Lower leg skin (tissue), 3 donors: ENCODE measurements around the gene NOPCHAP1.
"Not testable (repeated sequence)": the region's sequence is repeated elsewhere in the genome, so short reads cannot be mapped to it uniquely, and the experiment has no call there.

Experiments used
- CTCF ChIP-seq, 3 donors: fragments of 450-650 bp; IDR thresholded peaks; one replicate each; pipeline ENCODE4 v1.5.1; 2016; ENCODE audit warnings: antibody characterized with exemption in 3 of 3, mild to moderate bottlenecking in 3 of 3, moderate library complexity in 2 of 3
- POLR2A ChIP-seq, 2 donors: fragments of 450-650 bp; IDR thresholded peaks; one replicate each; pipeline ENCODE4 v1.6.1; 2016 to 2017; ENCODE audit warnings: antibody characterized with exemption in 2 of 2, mild to moderate bottlenecking in 1 of 2, moderate library complexity in 1 of 2

- TF ChIP-seq CTCF, POLR2A (IDR thresholded peaks at IDR 0.05): not testable (repeated sequence)
Observed at GRCh38 chr12:104943401-104943800, 42.7 kb upstream of the NOPCHAP1 start.
